RPMI8226 (cell line): ENCODE measurements around the gene CYREN.

Experiments used
- DNase-seq: peaks from one replicate; pipeline ENCODE4 v3.0.0-alpha.2; 2015

The CYREN gene

DNA sequence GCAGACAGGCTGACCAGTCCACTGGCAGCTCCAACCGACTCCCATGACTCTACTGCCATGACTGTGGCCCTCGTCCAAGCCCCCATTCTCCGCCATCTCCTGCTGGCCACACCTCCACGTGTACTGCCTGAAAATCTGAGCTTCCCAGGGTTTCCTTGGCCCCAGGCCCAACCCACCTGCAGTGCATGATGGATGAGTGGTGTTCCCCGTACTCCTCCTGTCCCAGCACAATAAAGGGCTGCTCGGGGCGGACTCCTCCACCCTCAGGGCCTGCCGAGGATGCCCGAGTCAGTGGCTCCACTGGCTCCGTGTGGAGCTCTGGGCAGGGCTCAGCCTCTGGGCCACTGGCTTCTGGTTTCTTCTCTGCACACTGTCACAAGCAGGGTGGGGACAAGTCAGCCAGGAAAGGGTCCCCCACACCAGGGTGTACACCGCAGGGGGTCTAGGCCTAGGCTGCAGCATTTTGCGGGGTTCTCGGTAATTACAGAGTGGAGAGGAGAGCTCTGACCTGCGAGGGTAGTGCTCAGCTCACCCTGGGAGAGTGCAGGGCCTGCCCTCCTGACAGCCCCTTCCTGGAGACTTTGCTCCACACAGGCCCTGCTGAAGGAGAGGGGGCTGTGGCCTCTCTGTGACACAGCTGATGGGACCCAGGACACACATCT, 25.6 kb upstream of the CYREN start:
- DNase-seq: no peak

DNA sequence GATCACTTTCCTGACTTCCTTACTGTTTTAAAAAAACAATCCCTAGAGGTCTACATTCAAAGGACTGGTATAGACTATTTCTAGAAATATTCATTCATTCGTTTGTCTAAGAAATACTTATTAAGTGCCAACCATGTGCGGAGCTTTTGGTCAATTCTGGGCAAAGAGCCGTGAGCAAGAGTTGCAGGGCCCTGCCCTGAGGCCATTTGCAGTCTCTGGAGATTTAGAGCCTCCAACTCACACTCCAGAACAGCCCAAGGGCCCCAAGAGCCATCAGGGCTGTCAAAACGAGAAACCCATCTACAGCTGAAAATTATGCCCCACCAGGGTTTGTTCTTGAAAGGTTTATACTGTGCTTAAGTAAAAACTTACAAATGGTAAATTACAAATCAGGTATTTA, 24.6 kb upstream of the CYREN start:
- no peak for DNase-seq

DNA sequence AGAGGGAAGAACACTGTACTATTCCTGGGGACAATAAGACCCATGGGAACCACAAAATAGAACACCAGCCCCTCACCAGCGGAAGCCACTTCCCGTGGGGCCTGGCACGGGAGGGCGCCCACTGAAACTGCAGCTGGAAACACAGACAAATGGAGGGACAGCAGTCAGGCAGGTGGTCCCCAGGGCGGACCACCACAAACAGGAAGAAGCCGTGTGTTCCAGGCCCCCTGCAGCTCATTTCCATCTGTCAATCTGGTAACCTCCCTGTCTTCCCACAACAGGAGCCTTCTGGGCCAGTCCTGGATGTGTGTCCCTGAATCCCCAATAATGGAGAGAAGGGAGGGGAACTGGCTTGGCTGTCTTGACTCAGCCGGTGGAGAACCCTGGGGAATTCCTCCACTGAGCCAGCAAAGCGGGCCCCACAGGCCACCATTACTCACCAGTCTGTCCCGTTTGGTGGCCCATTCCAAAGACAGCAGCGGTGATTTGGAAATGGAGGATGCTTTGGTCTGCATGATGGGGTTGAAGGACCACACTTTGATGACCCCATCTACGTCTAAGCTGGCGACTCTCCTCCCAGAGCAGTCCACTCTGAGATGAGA, 24.1 kb upstream of the CYREN start:
- DNase-seq: no peak

DNA sequence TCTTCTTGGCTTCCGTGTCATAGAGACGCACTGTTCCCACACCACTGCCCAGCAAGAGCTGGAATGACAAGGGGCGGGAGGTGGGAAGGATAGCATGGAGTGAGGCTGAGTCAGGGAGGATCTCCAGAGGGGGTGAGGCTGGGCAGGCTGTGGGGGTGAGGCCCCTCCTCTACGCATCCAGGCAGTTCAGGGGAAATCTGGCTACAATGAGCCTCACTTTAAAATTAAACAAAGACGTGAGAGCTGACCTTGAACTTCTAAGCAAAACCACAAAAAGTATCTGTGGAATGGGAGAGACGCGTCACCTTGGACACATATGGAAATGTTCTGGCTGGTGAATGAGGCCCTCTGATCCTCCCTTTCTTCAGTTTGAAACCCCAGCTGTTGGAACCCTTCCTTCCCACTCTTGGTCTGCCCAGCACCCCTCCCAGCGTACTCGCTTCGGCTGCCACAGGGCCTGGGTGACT, 23.1 kb upstream of the CYREN start:
- DNase-seq: no peak

- DNase-seq: no peak
These were observed 22.5 kb upstream of the CYREN start for GRCh38 chr7:135192914-135193536.

- no peak for DNase-seq
These were observed 20.2 kb upstream of the CYREN start for GRCh38 chr7:135190703-135191102.

GRCh38 chr7:135189961-135190360, 19.5 kb upstream of the CYREN start:
- DNase-seq: no peak

DNA sequence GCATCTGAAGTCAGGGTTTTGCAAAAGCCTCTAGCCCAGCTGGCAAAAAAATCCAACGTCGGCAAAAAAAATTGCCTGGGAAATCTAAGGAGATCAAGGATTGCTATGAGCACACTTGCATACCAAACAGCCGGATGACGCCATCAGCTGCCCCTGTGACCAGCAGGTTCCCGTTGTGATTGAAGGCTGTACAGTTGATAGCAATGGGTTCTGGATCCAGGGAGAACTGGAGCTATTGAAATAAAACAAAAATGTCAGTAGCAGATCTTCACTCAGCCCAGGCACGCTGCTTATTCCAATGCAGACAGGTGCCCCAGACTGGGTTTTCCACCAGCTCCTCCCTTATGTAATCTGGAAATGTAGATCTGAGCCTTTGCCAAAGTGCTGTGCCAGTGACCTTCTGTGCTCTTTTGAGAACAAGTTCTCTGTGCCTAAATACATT, 18.7 kb upstream of the CYREN start:
- DNase-seq: no peak

DNA sequence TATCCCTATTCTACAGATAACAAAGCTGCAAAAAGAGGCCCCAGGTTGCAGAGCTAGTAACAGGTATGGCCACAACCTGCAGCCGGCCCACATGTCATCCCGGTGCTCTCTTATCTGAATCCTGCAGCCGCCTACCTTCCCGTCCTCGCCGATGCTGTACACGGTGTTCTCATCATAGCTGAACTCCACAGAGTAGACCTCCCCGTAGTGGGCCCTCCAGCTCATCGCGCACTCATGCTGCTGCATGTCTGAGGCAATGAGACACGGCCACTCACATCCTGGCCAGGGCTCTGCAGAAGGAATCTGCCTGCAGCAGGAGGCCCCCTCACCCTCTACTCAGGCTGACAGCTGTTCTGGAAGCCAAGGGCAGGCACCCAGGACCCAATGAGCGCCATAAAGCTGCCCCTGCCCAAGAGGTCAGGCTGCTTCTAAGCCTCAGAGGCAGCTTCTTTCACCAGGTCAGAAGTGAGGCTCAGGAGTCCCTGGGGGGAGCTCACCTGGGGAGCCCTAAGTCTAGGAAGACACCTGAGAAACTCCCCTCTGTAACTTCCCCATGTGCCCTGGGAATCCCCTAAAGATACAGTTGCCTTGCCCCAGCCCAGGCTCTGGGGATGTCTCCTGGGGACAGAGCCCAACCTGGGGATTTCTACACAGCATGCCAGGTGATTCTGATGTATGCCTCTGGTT, 17.9 kb upstream of the CYREN start:
- no peak for DNase-seq

DNA sequence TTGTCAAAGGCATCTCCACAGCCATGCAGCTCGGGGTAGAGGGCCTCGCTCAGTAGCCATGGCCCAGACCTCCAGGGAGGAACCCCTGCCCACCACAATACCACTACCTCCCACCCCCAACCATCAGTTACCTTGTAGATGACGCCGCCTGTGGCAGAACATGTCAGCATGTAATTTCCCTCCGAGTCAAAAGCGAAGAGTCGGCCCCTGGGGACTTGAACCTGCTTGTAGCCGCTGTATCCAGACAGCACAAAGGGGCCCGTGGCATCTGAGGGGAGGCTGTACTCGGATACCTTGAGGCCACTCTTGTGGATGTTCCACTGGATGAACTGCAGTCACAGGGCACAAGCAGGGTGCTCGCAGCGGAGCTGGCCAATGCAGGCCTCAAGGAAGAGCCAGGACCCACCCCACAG, 16.3 kb upstream of the CYREN start:
- no peak for DNase-seq

DNA sequence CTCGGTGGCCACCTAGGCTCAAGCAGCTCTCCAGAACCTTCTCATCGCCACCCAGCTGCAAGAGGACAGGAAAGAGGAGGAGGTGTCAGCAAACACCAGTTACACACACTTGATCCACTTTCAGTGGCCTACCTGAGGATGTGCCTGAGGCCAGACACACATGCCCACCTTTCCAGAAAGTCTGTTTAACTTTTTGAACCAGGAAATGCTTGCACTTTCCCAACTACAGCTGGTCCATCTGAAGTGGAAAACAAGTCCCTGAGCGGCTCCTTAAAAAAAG, 15.7 kb upstream of the CYREN start:
- DNase-seq: no peak

GRCh38 chr7:135185471-135186260, 15.2 kb upstream of the CYREN start:
- DNase-seq: no peak

- DNase-seq: no peak
These were observed 13.8 kb upstream of the CYREN start for GRCh38 chr7:135184254-135184841.

GRCh38 chr7:135183478-135183877, 13.0 kb upstream of the CYREN start:
- no peak for DNase-seq

GRCh38 chr7:135181929-135182678, 11.6 kb upstream of the CYREN start:
- no peak for DNase-seq

GRCh38 chr7:135181261-135181928, 10.9 kb upstream of the CYREN start:
- no peak for DNase-seq

- no peak for DNase-seq
These were observed 9.6 kb upstream of the CYREN start for GRCh38 chr7:135180122-135180521.

DNA sequence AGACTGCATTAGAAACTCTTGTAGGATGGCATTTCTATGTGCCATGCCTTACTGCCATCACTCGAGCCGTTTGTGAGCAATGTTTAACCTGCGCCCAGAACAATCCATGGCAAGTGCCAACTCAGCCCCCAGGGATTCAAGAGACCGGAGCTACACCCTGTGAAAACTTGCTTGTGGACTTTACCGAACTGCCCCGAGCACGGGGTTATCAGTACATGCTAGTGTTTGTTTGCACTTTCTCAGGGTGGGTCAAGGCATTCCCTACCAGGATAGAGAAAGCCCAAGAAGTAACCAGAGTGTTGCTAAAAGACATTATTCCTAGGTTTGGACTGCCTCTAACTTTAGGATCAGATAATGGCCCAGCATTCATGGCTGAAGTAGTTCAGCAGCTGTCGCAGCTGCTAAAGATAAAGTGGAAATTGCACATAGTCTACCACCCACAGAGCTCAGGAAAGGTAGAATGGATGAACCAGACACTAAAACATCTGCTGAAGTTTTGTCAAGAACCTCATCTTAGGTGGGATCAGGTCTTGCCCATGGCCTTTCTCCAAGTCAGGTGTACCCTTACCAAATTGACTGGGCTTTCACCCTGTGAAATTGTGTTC, 8.9 kb upstream of the CYREN start:
- no peak for DNase-seq

- DNase-seq: no peak
These were observed 7.9 kb upstream of the CYREN start for GRCh38 chr7:135178364-135178763.

GRCh38 chr7:135177028-135177696, 6.7 kb upstream of the CYREN start:
- no peak for DNase-seq
